ENCODE measurements around the gene GPR65. TPM values are rescaled to one million over a fixed set of nuclear protein-coding genes. Genes with fewer than 3 reads are reported as not detected.

Gene GPR65
- total RNA-seq, 1 experiment from 2014 or later, result not detected

GRCh38 chr14:87995500-87996290 is 9.2 kb upstream of the GPR65 start:
- intact Hi-C loops (cut with micrococcal nuclease; ENCODE audit: unreplicated experiment), result no loop called here
- H3K27ac ChIP-seq (ENCODE audit: low read depth, low read length, poor library complexity, severe bottlenecking), result no peak overlapping the region
- ChIA-PET CTCF (no interaction called here), POLR2A (ENCODE audit: low non-redundant PET) (no interaction called here)
- no peaks in the 10 kb centered on the region for H3K9me3 ChIP-seq (ENCODE audit: low read depth, low read length, poor library complexity, severe bottlenecking)
- no TSS peak for BruUV-seq (replicated peaks)
- H3K4me3 ChIP-seq (ENCODE audit: low read depth, low read length, poor library complexity, severe bottlenecking), result no peak overlapping the region
- no peaks in the 10 kb centered on the region for H3K27me3 ChIP-seq (replicated peaks; ENCODE audit: insufficient read depth, low read depth, low read length, poor library complexity)
- peaks cover 6% of the 10 kb centered on the region for H3K4me1 ChIP-seq (ENCODE audit: insufficient read depth, low read length, poor library complexity, severe bottlenecking)
- no peaks in the 10 kb centered on the region for H3K36me3 ChIP-seq (ENCODE audit: insufficient read depth, low read length, poor library complexity, severe bottlenecking)
- no peak for TF ChIP-seq EZH2 (IDR thresholded peaks at IDR 0.05; ENCODE audit: borderline replicate concordance, low read depth, low read length, poor library complexity, severe bottlenecking)
- TF ChIP-seq, protein P1, sequence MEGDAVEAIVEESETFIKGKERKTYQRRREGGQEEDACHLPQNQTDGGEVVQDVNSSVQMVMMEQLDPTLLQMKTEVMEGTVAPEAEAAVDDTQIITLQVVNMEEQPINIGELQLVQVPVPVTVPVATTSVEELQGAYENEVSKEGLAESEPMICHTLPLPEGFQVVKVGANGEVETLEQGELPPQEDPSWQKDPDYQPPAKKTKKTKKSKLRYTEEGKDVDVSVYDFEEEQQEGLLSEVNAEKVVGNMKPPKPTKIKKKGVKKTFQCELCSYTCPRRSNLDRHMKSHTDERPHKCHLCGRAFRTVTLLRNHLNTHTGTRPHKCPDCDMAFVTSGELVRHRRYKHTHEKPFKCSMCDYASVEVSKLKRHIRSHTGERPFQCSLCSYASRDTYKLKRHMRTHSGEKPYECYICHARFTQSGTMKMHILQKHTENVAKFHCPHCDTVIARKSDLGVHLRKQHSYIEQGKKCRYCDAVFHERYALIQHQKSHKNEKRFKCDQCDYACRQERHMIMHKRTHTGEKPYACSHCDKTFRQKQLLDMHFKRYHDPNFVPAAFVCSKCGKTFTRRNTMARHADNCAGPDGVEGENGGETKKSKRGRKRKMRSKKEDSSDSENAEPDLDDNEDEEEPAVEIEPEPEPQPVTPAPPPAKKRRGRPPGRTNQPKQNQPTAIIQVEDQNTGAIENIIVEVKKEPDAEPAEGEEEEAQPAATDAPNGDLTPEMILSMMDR (conservative IDR thresholded peaks at IDR 0.05; ENCODE audit: low read depth, low read length), result no peak
- DNase-seq (ENCODE audit: low spot score), result no peak

GRCh38 chr14:87996291-87996592 is 8.7 kb upstream of the GPR65 start:
- no peak for DNase-seq (ENCODE audit: low spot score)
- Histone ChIP-seq H3K4me1 (ENCODE audit: insufficient read depth, low read length, poor library complexity, severe bottlenecking) (peaks cover 6% of the 10 kb centered on the region), H3K9me3 (ENCODE audit: low read depth, low read length, poor library complexity, severe bottlenecking) (no peaks in the 10 kb centered on the region), H3K36me3 (ENCODE audit: insufficient read depth, low read length, poor library complexity, severe bottlenecking) (no peaks in the 10 kb centered on the region), H3K27ac (ENCODE audit: low read depth, low read length, poor library complexity, severe bottlenecking) (no peak overlapping the region), H3K27me3 (replicated peaks; ENCODE audit: insufficient read depth, low read depth, low read length, poor library complexity) (no peaks in the 10 kb centered on the region), H3K4me3 (ENCODE audit: low read depth, low read length, poor library complexity, severe bottlenecking) (no peak overlapping the region)
- no peak for TF ChIP-seq EZH2 (IDR thresholded peaks at IDR 0.05; ENCODE audit: borderline replicate concordance, low read depth, low read length, poor library complexity, severe bottlenecking)
- TF ChIP-seq, protein P1 (conservative IDR thresholded peaks at IDR 0.05; ENCODE audit: low read depth, low read length), result no peak
- intact Hi-C loops (cut with micrococcal nuclease; ENCODE audit: unreplicated experiment), result no loop called here
- POLR2A ChIA-PET (ENCODE audit: low non-redundant PET), result no interaction called here
- no TSS peak for BruUV-seq (replicated peaks)
- CTCF ChIA-PET, result no interaction called here

DNA sequence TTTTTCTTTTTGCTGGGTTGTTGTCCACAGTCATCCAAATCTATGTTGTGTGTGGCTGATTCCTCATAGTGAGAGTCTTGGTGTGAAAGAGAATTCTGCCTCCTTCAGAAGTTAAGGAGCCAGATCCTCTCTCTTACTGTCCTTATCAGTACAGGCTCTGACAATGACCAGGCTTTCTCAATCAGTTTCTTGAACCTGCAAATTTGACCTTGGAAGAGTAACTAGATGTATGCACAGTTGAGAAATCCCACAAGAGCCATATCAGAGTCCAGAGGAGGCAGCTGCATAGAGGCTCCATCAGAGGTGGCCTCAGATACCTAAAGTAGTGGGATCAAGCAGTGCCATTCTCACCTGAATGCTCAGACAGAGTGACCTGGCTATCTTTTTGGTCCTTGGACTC is 6.5 kb upstream of the GPR65 start:
- no peak overlapping the region for H3K4me3 ChIP-seq (ENCODE audit: low read depth, low read length, poor library complexity, severe bottlenecking)
- no TSS peak for BruUV-seq (replicated peaks)
- DNase-seq (ENCODE audit: low spot score), result no peak
- TF ChIP-seq, protein P1 (conservative IDR thresholded peaks at IDR 0.05; ENCODE audit: low read depth, low read length), result no peak
- no peak for TF ChIP-seq EZH2 (IDR thresholded peaks at IDR 0.05; ENCODE audit: borderline replicate concordance, low read depth, low read length, poor library complexity, severe bottlenecking)
- H3K27me3 ChIP-seq (replicated peaks; ENCODE audit: insufficient read depth, low read depth, low read length, poor library complexity), result no peaks in the 10 kb centered on the region
- H3K4me1 ChIP-seq (ENCODE audit: insufficient read depth, low read length, poor library complexity, severe bottlenecking), result peaks cover 2% of the 10 kb centered on the region
- POLR2A ChIA-PET (ENCODE audit: low non-redundant PET), result no interaction called here
- CTCF ChIA-PET, result no interaction called here
- H3K9me3 ChIP-seq (ENCODE audit: low read depth, low read length, poor library complexity, severe bottlenecking), result no peaks in the 10 kb centered on the region
- H3K36me3 ChIP-seq (ENCODE audit: insufficient read depth, low read length, poor library complexity, severe bottlenecking), result no peaks in the 10 kb centered on the region
- no peak overlapping the region for H3K27ac ChIP-seq (ENCODE audit: low read depth, low read length, poor library complexity, severe bottlenecking)
- intact Hi-C loops (cut with micrococcal nuclease; ENCODE audit: unreplicated experiment), result no loop called here

Measured in A673 (cell line).